Pulmonary artery endothelial cell (primary cell): ENCODE results near the gene FAM117B. TPM values are rescaled to one million over a fixed set of nuclear protein-coding genes. Genes with fewer than 3 reads are reported as not detected.

Source experiments
- DNase-seq: peaks from one replicate; pipeline ENCODE4 v3.0.0-alpha.2; 2011; ENCODE audit warnings: low read depth, low spot score
- total RNA-seq: library from RNA; depleted of rRNA; stranded (reverse); fragments of >200 nt; gene quantifications from 2 replicates; pipeline ENCODE4 v1.2.3, GENCODE V29; 2014

FAM117B gene
- total RNA-seq, 1 donor from 2014 or later = 1.8 TPM

GRCh38 chr2:202808754-202809153 is 174.0 kb downstream of the FAM117B start:
- DNase-seq = no peak

GRCh38 chr2:202813387-202813786 is 178.6 kb downstream of the FAM117B start:
- no peak for DNase-seq

DNA sequence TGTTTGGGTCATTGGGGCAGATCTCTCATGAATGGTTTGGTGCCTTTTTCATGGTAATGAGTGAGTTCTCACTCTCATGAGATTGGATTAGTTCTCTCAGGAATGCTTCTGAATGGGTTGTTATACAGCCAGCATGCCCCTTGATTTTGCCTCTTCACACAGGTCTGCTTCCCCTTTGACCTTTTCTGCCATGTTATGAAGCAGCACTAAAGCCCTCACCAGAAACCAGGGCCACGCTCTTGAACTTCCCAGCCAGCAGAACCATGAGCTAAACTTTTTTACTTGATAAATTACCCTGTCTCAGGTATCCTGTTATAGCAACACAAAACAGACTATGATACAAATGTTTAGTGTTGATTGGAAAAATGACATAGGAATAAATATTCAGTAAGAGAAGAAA is 179.5 kb downstream of the FAM117B start:
- DNase-seq = no peak

- no peak for DNase-seq
Observed at GRCh38 chr2:202815548-202816360, 181.0 kb downstream of the FAM117B start.

- DNase-seq = no peak
Observed at GRCh38 chr2:202817771-202818170, 183.0 kb downstream of the FAM117B start.

GRCh38 chr2:202818321-202818720 is 183.6 kb downstream of the FAM117B start:
- DNase-seq = no peak

Other genes with a start within 250 kb of the FAM117B start
- 1.8 and 2.1 TPM in 2 replicates for gene ICA1L, start 236.8 kb downstream of the FAM117B start, total RNA-seq